NCI-H146 treated with DMSO at 0.1 percent for 48 hours (cell line): Measurements from ENCODE around the gene ZIC5.
"Not testable (repeated sequence)": the region's sequence is repeated elsewhere in the genome, so short reads cannot be mapped to it uniquely, and the experiment has no call there.

Source experiments
- DNase-seq: peaks from one replicate; lab custom pipeline; 2025; ENCODE audit not compliant: unreplicated experiment; lab: John Stamatoyannopoulos, UW

Gene ZIC5

GRCh38 chr13:99960663-99961311 is 10.8 kb downstream of the ZIC5 start:
- no peak for DNase-seq

GRCh38 chr13:99959540-99960230 is 11.9 kb downstream of the ZIC5 start:
- peak; percentile 39 for DNase-seq

- no peak for DNase-seq
Measured at GRCh38 chr13:99959127-99959539, 12.4 kb downstream of the ZIC5 start.

GRCh38 chr13:99958406-99959126 is 13.0 kb downstream of the ZIC5 start:
- DNase-seq = no peak

- DNase-seq = peak; percentile 16
Measured at GRCh38 chr13:99956473-99957349, 14.9 kb downstream of the ZIC5 start.

GRCh38 chr13:99955747-99956472 is 15.7 kb downstream of the ZIC5 start:
- no peak for DNase-seq

GRCh38 chr13:99955107-99955746 is 16.3 kb downstream of the ZIC5 start:
- no peak for DNase-seq

- DNase-seq = no peak
Measured at GRCh38 chr13:99953138-99953755, 18.3 kb downstream of the ZIC5 start.

- DNase-seq = not testable (repeated sequence)
Measured at GRCh38 chr13:99951666-99952065, 19.9 kb downstream of the ZIC5 start.

GRCh38 chr13:99949679-99950413 is 21.7 kb downstream of the ZIC5 start:
- DNase-seq = no peak

GRCh38 chr13:99948907-99949678 is 22.5 kb downstream of the ZIC5 start:
- DNase-seq = no peak

- DNase-seq = no peak
Measured at GRCh38 chr13:99948411-99948810, 23.2 kb downstream of the ZIC5 start.

GRCh38 chr13:99947666-99948065 is 23.9 kb downstream of the ZIC5 start:
- no peak for DNase-seq

GRCh38 chr13:99945515-99945914 is 26.1 kb downstream of the ZIC5 start:
- not testable (repeated sequence) for DNase-seq

- DNase-seq = no peak
Measured at GRCh38 chr13:99944606-99945005, 27.0 kb downstream of the ZIC5 start.

GRCh38 chr13:99944102-99944501 is 27.5 kb downstream of the ZIC5 start:
- DNase-seq = no peak

- no peak for DNase-seq
Measured at GRCh38 chr13:99941911-99942310, 29.7 kb downstream of the ZIC5 start.

GRCh38 chr13:99941086-99941485 is 30.5 kb downstream of the ZIC5 start:
- peak; percentile 32 for DNase-seq
